Stimulated activated CD4-positive, alpha-beta T cell treated with anti-CD3 and anti-CD28 coated beads, Interleukin-4, amount 100 ng/mL, for 24 hours (primary cell): ENCODE results near the gene ZNF337.

Experiments used
- DNase-seq: peaks from one replicate; pipeline ENCODE4 v3.0.0-alpha.2; 2020

The ZNF337 gene

GRCh38 chr20:25624500-25624939 is 72.1 kb downstream of the ZNF337 start:
- DNase-seq = no peak
